Brain microvascular endothelial cell (primary cell): ENCODE measurements around the gene CAPN5.

Source experiments
- DNase-seq: peaks from one replicate; pipeline ENCODE4 v3.0.0-alpha.2; 2020
- H3K27ac ChIP-seq: fragments of 250-450 bp; sonication (Bioruptor Pico); 2 replicates; pipeline ENCODE4 v1.5.1; 2020; ENCODE audit warnings: mild to moderate bottlenecking, moderate library complexity
- H3K27me3 ChIP-seq: fragments of 250-450 bp; sonication (Bioruptor Pico); replicated peaks from 2 replicates; pipeline ENCODE4 v1.5.1; 2020; ENCODE audit warnings: mild to moderate bottlenecking
- H3K36me3 ChIP-seq: fragments of 250-450 bp; sonication (Bioruptor Pico); replicated peaks from 2 replicates; pipeline ENCODE4 v1.5.1; 2020; ENCODE audit warnings: mild to moderate bottlenecking
- H3K4me3 ChIP-seq: 2 replicates; pipeline ENCODE4 v1.5.1; 2011; ENCODE audit warnings: low read depth, mild to moderate bottlenecking, control low read depth, low read length, moderate library complexity
- CTCF ChIP-seq: IDR thresholded peaks from 2 replicates; pipeline ENCODE4 v1.5.1; 2011; ENCODE audit warnings: low read depth, mild to moderate bottlenecking, moderate library complexity, low read length, control low read depth, inconsistent platforms; ENCODE audit errors: missing control alignments
- in situ Hi-C: cut with HindIII; loops from 2 replicates; pipeline ENCODE4 v1.10.0; 2017; ENCODE audit warnings: low sequenced_read_pairs, low pct_ligation_motif_present

Gene CAPN5

GRCh38 chr11:77069336-77069968 lies 2.7 kb downstream of the CAPN5 start:
- H3K36me3 ChIP-seq: no peaks in the 10 kb centered on the region
- TF ChIP-seq CTCF: no peak
- H3K4me3 ChIP-seq: no peak overlapping the region
- H3K27me3 ChIP-seq: no peaks in the 10 kb centered on the region
- H3K27ac ChIP-seq: no peak overlapping the region
- in situ Hi-C loops: no loop called here
- no peak for DNase-seq

GRCh38 chr11:77069969-77070582 lies 3.3 kb downstream of the CAPN5 start:
- Histone ChIP-seq H3K27me3 (no peaks in the 10 kb centered on the region), H3K4me3 (no peak overlapping the region), H3K27ac (no peak overlapping the region), H3K36me3 (no peaks in the 10 kb centered on the region)
- DNase-seq: no peak
- no peak for TF ChIP-seq CTCF
- in situ Hi-C loops: no loop called here

- no peak overlapping the region for H3K27ac ChIP-seq
- no peak for TF ChIP-seq CTCF
- no peak for DNase-seq
These were observed 4.3 kb downstream of the CAPN5 start for GRCh38 chr11:77071077-77071476.

GRCh38 chr11:77071671-77072605 lies 5.2 kb downstream of the CAPN5 start:
- DNase-seq: peak; percentile 7
- Histone ChIP-seq H3K27ac (peak overlapping the region; percentile 82), H3K4me3 (no peak overlapping the region), H3K27me3 (no peaks in the 10 kb centered on the region), H3K36me3 (no peaks in the 10 kb centered on the region)
- TF ChIP-seq CTCF: no peak
- in situ Hi-C loops: no loop called here

More at GRCh38 chr11:77071077-77071476, 4.3 kb downstream of the CAPN5 start:
- Histone ChIP-seq H3K36me3 (no peaks in the 10 kb centered on the region), H3K27me3 (no peaks in the 10 kb centered on the region), H3K4me3 (no peak overlapping the region)
- in situ Hi-C loops: no loop called here

- no peaks in the 10 kb centered on the region for H3K27me3 ChIP-seq
- no peak overlapping the region for H3K4me3 ChIP-seq
- no peaks in the 10 kb centered on the region for H3K36me3 ChIP-seq
- no peak for TF ChIP-seq CTCF
- DNase-seq: no peak
- peak overlapping the region; percentile 82 for H3K27ac ChIP-seq
- in situ Hi-C loops: no loop called here
These were observed 6.1 kb downstream of the CAPN5 start for GRCh38 chr11:77072851-77073327.
